Ovary (tissue), 9 donors: ENCODE data around the gene MIEN1. TPM values are rescaled to one million over a fixed set of nuclear protein-coding genes. Genes with fewer than 3 reads are reported as not detected.
"Not testable (repeated sequence)": the region's sequence is repeated elsewhere in the genome, so short reads cannot be mapped to it uniquely, and the experiment has no call there.

ENCODE experiments used
- DNase-seq, 5 donors: peaks; one replicate each; pipeline ENCODE4 v3.0.0-alpha.2; 2019 to 2020
- H3K27ac ChIP-seq, 2 donors: fragments of 200-600 bp; one replicate each; pipeline versions ENCODE4 v1.5.1 to v1.8.0; 2019 to 2022
- H3K27me3 ChIP-seq: fragments of 200-600 bp; one replicate; pipeline ENCODE4 v1.8.0; 2022
- H3K36me3 ChIP-seq: fragments of 200-600 bp; sonication (generic); one replicate; pipeline ENCODE4 v1.5.1; 2019
- H3K4me1 ChIP-seq: one replicate; pipeline ENCODE4 v1.8.1; 2013; ENCODE audit warnings: mild to moderate bottlenecking, moderate library complexity; ENCODE audit not compliant: insufficient read depth
- H3K4me3 ChIP-seq: fragments of 200-600 bp; sonication (generic); one replicate; pipeline ENCODE4 v1.5.1; 2017
- H3K9me3 ChIP-seq, 2 donors: fragments of 200-600 bp in 1 of 2; sonication (generic) in 1 of 2; one replicate each; pipeline versions ENCODE4 v1.5.1 to v1.8.1; 2013 to 2019; ENCODE audit warnings: mild to moderate bottlenecking in 1 of 2, moderate library complexity in 1 of 2
- CTCF ChIP-seq, 3 donors: fragments of 450-650 bp in 2 of 3; fragments of 200-600 bp in 1 of 3; IDR thresholded peaks; one replicate each; pipeline versions ENCODE4 v1.5.1 to v1.8.0; 2016 to 2022; ENCODE audit warnings: antibody characterized with exemption in 3 of 3, mild to moderate bottlenecking in 1 of 3
- EP300 ChIP-seq: sonication (generic); formaldehyde crosslinking; IDR thresholded peaks from one replicate; pipeline ENCODE4 v1.6.1; 2017; ENCODE audit warnings: antibody characterized with exemption
- POLR2A ChIP-seq: fragments of 450-650 bp; IDR thresholded peaks from one replicate; pipeline ENCODE4 v1.6.1; 2017; ENCODE audit warnings: antibody characterized with exemption, mild to moderate bottlenecking, moderate library complexity
- WGBS, 3 donors: extraction: QIAGEN DNeasy Blood & Tissue Kit in 1 of 3; methylation state at CpG; one replicate each; pipeline versions ENCODE4 v1.1.5 to v1.1.7; 2013 to 2017; 5-methylcytosine and 5-hydroxymethylcytosine counted together
- intact Hi-C, 4 donors: fragments of 100-400 bp; cut with DNase I; formaldehyde crosslinking; loops; one replicate each; pipeline versions ENCODE4 v1.11.0 to v1.15.1; 2022 to 2023
- polyA plus RNA-seq, 2 donors: library from polyadenylated mRNA; stranded (reverse); fragments of 200-250 nt in 1 of 2; fragments of 350-450 nt in 1 of 2; fragmentation: Illumina TruSeq in 1 of 2; extraction: RNeasy Lipid Tissue Mini Kit (QIAGEN cat#74804) in 1 of 2; gene quantifications; one replicate each; pipeline ENCODE4 v1.2.3, GENCODE V29; 2013 to 2014
- total RNA-seq, 7 donors: library from RNA; depleted of rRNA in 2 of 7; stranded (reverse); fragments of >200 nt in 2 of 7; fragmentation: NEBNext Ultra II Directional in 3 of 7; extraction: Animal tissue kit (Norgen Biotek cat#: 25700) in 3 of 7; gene quantifications; one replicate each; pipeline versions ENCODE4 v1.1.0 to v1.2.4, GENCODE V29; 2016 to 2023
- donor health status: DM: no; HTN: no; CAD: no; lungs with moderate emphysema.
- donor health status: DM: no; HTN: no; CAD: no.
- donor health status: Bipolar disorder and iron deficiency.
- donor health status: DM: yes; HTN: yes; CAD: no.
- donor health status: DM: no; HTN: no; CAD: no.
- donor health status: DM: yes; HTN: yes; CAD: no.

Gene MIEN1
- total and polyA plus RNA-seq, 9 donors, result 20.2 to 64.9 (median 25.5) TPM

DNA sequence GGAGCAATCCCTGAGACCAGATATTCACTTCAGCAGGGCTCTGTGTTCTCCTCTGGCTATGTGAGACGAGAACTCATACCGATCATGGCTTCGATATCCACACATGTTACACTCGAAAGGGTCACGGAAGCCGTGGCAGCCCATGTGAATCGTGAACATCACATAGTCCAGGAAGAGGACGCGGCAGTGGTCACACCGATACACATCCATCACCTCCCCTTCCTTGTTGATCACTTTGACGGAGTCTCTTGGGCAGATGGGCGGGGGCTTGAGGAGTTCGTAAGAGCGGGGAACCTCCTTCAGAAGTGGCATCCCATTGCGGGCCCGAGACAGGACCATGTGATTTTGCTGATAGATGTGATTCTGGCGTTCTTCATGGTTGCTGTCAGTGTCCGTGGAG is 35.4 kb upstream of the MIEN1 start:
- no peak for DNase-seq
- intact Hi-C loops, result no loop called here
- Histone ChIP-seq H3K4me3 (no peak overlapping the region), H3K4me1 (no peaks in the 10 kb centered on the region), H3K9me3 (no peaks in the 10 kb centered on the region), H3K36me3 (no peaks in the 10 kb centered on the region), H3K27me3 (no peaks in the 10 kb centered on the region), H3K27ac (no peak overlapping the region)
- TF ChIP-seq POLR2A (no peak), EP300 (no peak), CTCF (IDR thresholded peaks at IDR 0.05) (no peak)
- WGBS, 3 donors, result 89 to 90% (median 89%) methylated on average over 18 of the region's 18 CpGs

DNA sequence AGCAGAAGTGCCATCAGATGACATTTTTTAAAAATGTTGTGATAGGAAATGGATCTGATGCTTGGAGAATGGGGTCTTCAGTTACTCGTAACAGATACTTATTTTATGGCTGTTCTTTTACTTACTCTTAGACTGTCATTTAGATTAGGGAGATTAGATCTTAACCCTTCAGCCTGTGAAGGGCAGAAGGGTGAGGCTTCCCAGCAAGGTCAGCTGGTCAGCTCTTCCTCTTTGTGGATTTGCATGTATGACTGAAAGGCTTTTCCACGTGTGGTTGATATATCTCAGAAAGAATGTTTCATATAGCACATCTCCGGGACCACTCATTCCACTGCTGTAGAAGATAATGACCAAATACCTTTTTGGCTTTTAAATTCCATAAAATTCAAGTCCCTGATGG is 34.8 kb upstream of the MIEN1 start:
- Histone ChIP-seq H3K4me1 (no peaks in the 10 kb centered on the region), H3K27ac (no peak overlapping the region), H3K9me3 (no peaks in the 10 kb centered on the region), H3K4me3 (no peak overlapping the region), H3K36me3 (no peaks in the 10 kb centered on the region), H3K27me3 (no peaks in the 10 kb centered on the region)
- 40 to 48% (median 46%) methylated on average over 3 of the region's 3 CpGs for WGBS, 3 donors
- DNase-seq, result no peak
- intact Hi-C loops, result no loop called here
- TF ChIP-seq POLR2A (no peak), EP300 (no peak), CTCF (IDR thresholded peaks at IDR 0.05) (no peak)

DNA sequence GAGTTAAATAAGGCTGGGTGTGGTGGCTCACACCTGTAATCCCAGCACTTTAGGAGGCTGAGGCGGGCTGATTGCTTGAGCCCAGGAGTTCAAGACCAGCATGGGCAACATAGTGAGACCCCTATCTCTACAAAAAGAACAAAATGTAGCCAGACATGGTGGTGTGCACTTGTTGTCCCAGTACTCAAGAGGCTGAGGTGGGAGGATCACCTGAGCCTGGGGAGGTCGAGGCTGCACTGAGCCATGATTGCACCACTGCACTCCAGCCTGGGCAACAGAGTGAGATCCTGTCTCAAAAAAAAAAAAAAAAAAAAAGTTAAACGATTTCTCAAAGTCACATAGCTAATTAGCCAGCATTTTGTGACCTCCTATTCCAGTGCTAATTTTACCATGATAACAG is 33.8 kb upstream of the MIEN1 start:
- H3K4me3 ChIP-seq, intact Hi-C loops, H3K27ac ChIP-seq, DNase-seq, H3K4me1 ChIP-seq, H3K27me3 ChIP-seq, H3K36me3 ChIP-seq, H3K9me3 ChIP-seq: not testable (repeated sequence)
- 63 to 68% (median 65%) methylated on average over 3 of the region's 3 CpGs for WGBS, 3 donors

GRCh38 chr17:39763051-39763820 is 32.9 kb upstream of the MIEN1 start:
- no peaks in the 10 kb centered on the region for H3K27me3 ChIP-seq
- 6 to 14% (median 13%) methylated on average over 5 of the region's 5 CpGs for WGBS, 3 donors
- no peak overlapping the region for H3K4me3 ChIP-seq
- DNase-seq, result no peak
- intact Hi-C loops, result no loop called here
- H3K4me1 ChIP-seq, result no peaks in the 10 kb centered on the region
- no peaks in the 10 kb centered on the region for H3K9me3 ChIP-seq
- H3K36me3 ChIP-seq, result no peaks in the 10 kb centered on the region
- H3K27ac ChIP-seq, result no peak overlapping the region
- TF ChIP-seq POLR2A, result no peak
- TF ChIP-seq EP300, result no peak
- TF ChIP-seq CTCF (IDR thresholded peaks at IDR 0.05), result no peak

GRCh38 chr17:39761861-39762496 is 31.6 kb upstream of the MIEN1 start:
- 89 to 92% (median 90%) methylated on average over 10 of the region's 10 CpGs for WGBS, 3 donors
- Histone ChIP-seq H3K36me3 (no peaks in the 10 kb centered on the region), H3K27me3 (no peaks in the 10 kb centered on the region), H3K9me3 (no peaks in the 10 kb centered on the region), H3K4me1 (no peaks in the 10 kb centered on the region), H3K27ac (no peak overlapping the region), H3K4me3 (no peak overlapping the region)
- TF ChIP-seq EP300 (no peak), POLR2A (no peak), CTCF (IDR thresholded peaks at IDR 0.05) (no peak)
- intact Hi-C loops, result no loop called here
- no peak for DNase-seq
